Caco-2 (cell line): ENCODE data around the gene SHROOM3. TPM values are rescaled to one million over a fixed set of nuclear protein-coding genes. Genes with fewer than 3 reads are reported as not detected.
A peak's percentile ranks its signal among the peaks of the same experiment; 100 is the strongest.

Experiments used
- BruUV-seq: library from RNA; stranded (reverse); fragments of 400-500 nt; replicated peaks from 2 replicates; lab custom pipeline; 2021; lab: Mats Ljungman, UMichigan
- CTCF ChIA-PET: fragments of 300-600 bp; sonication (Branson Sonifier 250); formaldehyde crosslinking; loops from one replicate; lab custom pipeline; 2022; ENCODE audit warnings: antibody characterized with exemption; lab: Charles Lee
- POLR2A ChIA-PET: fragments of 300-600 bp; sonication (Branson Sonifier 250); formaldehyde crosslinking; loops from one replicate; lab custom pipeline; 2022; ENCODE audit warnings: antibody characterized with exemption; lab: Charles Lee
- DNase-seq, 2 experiments: peaks; one replicate each; pipeline versions ENCODE4 v3.0.0 to v3.0.0-alpha.2; 2020 to 2022
- H3K27me3 ChIP-seq: replicated peaks from 2 replicates; pipeline ENCODE4 v1.6.0; 2011; ENCODE audit warnings: low read length; ENCODE audit not compliant: control insufficient read depth, insufficient read depth
- H3K36me3 ChIP-seq: 2 replicates; pipeline ENCODE4 v1.5.1; 2011; ENCODE audit warnings: low read length; ENCODE audit not compliant: control insufficient read depth, insufficient read depth
- H3K4me1 ChIP-seq: fragments of 250-450 bp; sonication (Bioruptor Pico); 2 replicates; pipeline ENCODE4 v1.5.1; 2020; ENCODE audit warnings: mild to moderate bottlenecking
- H3K4me3 ChIP-seq: 2 replicates; pipeline ENCODE4 v1.5.1; 2011; ENCODE audit warnings: low read depth, mild to moderate bottlenecking, control low read depth, low read length
- H3K9me3 ChIP-seq: fragments of 250-450 bp; sonication (Bioruptor Pico); 2 replicates; pipeline ENCODE4 v1.5.1; 2020; ENCODE audit warnings: mild to moderate bottlenecking, moderate library complexity
- H3K27ac Mint-ChIP-seq: one replicate; pipeline ENCODE4 v1.8.0; 2022; ENCODE audit warnings: mixed read lengths; ENCODE audit not compliant: unreplicated experiment
- H3K27me3 Mint-ChIP-seq: one replicate; pipeline ENCODE4 v1.8.0; 2022; ENCODE audit warnings: mixed read lengths; ENCODE audit not compliant: insufficient read depth, unreplicated experiment
- H3K36me3 Mint-ChIP-seq: one replicate; pipeline ENCODE4 v1.8.0; 2022; ENCODE audit warnings: mild to moderate bottlenecking, mixed read lengths; ENCODE audit not compliant: insufficient read depth, unreplicated experiment
- H3K4me1 Mint-ChIP-seq: one replicate; pipeline ENCODE4 v1.8.0; 2022; ENCODE audit warnings: low read depth, mixed read lengths; ENCODE audit not compliant: unreplicated experiment
- H3K4me3 Mint-ChIP-seq: one replicate; pipeline ENCODE4 v1.8.0; 2022; ENCODE audit warnings: mild to moderate bottlenecking, moderate library complexity, mixed read lengths; ENCODE audit not compliant: unreplicated experiment
- H3K9me3 Mint-ChIP-seq: one replicate; pipeline ENCODE4 v1.8.0; 2022; ENCODE audit warnings: mixed read lengths; ENCODE audit not compliant: unreplicated experiment
- intact Hi-C: fragments of 100-400 bp; cut with micrococcal nuclease; formaldehyde crosslinking; loops from one replicate; pipeline ENCODE4 v1.10.0; 2022; ENCODE audit not compliant: unreplicated experiment
- total RNA-seq: library from RNA; stranded (reverse); gene quantifications from 2 replicates; pipeline ENCODE4 v1.2.3, GENCODE V29; 2022
- TF ChIP-seq, protein P1 (sequence below), 2 experiments: fragments of 200-600 bp in 1 of 2; IDR thresholded peaks; 1 replicate in 1 of 2; 2 replicates in 1 of 2; pipeline versions ENCODE4 v1.5.1 to v1.8.0; 2011 to 2022; ENCODE audit warnings: antibody characterized with exemption in 1 of 2, control low read depth in 1 of 2, inconsistent platforms in 1 of 2, low read depth in 1 of 2, low read length in 1 of 2, mild to moderate bottlenecking in 1 of 2, moderate library complexity in 1 of 2; ENCODE audit not compliant: insufficient read depth in 1 of 2, severe bottlenecking in 1 of 2, unreplicated experiment in 1 of 2

Gene SHROOM3
- total RNA-seq, 1 experiment from 2014 or later, result 16.3 TPM

DNA sequence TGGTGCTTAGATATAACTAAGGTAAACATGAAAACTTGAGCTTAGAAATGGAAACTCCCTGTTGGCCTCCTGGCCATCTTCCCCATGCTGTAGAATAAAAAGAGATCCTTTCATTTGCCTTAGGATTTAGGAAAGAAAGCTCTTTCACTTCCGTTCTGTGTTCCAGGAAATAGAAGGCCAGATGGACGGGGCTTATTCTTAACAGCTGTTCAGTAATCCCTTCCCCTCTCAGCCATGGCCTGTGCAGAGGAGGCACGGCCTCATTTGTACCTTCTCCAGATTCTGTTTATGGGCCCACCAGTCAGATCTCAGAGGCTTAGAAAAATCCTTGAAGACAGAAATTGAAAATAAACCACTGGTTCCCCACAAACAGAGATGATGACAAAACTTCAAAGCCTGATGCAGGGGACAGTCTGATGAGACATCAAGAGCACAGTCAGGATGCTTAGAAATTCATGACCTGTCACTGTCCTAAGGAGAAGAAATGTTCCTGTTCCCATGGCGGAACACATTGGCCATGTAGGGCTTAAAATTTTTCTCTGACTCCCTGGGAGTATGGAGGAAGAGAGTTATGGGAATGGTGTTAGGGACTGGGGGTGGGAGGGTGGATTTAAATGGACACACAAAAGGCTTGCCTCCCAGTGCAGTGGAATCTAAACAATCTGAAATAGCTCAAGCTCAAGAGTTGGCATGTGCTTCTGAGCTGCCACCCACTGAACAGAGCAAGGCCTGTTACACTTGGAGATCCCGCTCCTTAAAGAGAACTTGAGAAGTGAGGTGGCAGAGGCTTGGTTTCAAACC is 274.1 kb downstream of the SHROOM3 start:
- no peaks in the 10 kb centered on the region for H3K27me3 ChIP-seq
- H3K36me3 ChIP-seq, result peaks cover 1% of the 10 kb centered on the region
- H3K9me3 ChIP-seq, result no peaks in the 10 kb centered on the region
- intact Hi-C loops, result no loop called here
- no peak overlapping the region for H3K4me3 ChIP-seq
- ChIA-PET CTCF (no interaction called here), POLR2A (no interaction called here)
- no peak for DNase-seq
- BruUV-seq, result no TSS peak
- H3K27me3 Mint-ChIP-seq, result no peaks in the 10 kb centered on the region
- peaks cover 33% of the 10 kb centered on the region for H3K4me1 Mint-ChIP-seq
- peaks cover 34% of the 10 kb centered on the region for H3K36me3 Mint-ChIP-seq
- H3K9me3 Mint-ChIP-seq, result no peaks in the 10 kb centered on the region
- H3K27ac Mint-ChIP-seq, result no peak overlapping the region
- no peak overlapping the region for H3K4me3 Mint-ChIP-seq
- peaks cover 38% of the 10 kb centered on the region for H3K4me1 ChIP-seq
- TF ChIP-seq, protein P1, sequence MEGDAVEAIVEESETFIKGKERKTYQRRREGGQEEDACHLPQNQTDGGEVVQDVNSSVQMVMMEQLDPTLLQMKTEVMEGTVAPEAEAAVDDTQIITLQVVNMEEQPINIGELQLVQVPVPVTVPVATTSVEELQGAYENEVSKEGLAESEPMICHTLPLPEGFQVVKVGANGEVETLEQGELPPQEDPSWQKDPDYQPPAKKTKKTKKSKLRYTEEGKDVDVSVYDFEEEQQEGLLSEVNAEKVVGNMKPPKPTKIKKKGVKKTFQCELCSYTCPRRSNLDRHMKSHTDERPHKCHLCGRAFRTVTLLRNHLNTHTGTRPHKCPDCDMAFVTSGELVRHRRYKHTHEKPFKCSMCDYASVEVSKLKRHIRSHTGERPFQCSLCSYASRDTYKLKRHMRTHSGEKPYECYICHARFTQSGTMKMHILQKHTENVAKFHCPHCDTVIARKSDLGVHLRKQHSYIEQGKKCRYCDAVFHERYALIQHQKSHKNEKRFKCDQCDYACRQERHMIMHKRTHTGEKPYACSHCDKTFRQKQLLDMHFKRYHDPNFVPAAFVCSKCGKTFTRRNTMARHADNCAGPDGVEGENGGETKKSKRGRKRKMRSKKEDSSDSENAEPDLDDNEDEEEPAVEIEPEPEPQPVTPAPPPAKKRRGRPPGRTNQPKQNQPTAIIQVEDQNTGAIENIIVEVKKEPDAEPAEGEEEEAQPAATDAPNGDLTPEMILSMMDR (IDR thresholded peaks at IDR 0.05; ENCODE audit: insufficient read depth in 1 of 2, low read depth in 1 of 2, low read length in 1 of 2, severe bottlenecking in 1 of 2, unreplicated experiment in 1 of 2), result no peak

- no peaks in the 10 kb centered on the region for H3K9me3 Mint-ChIP-seq
- POLR2A ChIA-PET, result no interaction called here
These were observed 274.7 kb downstream of the SHROOM3 start for GRCh38 chr4:76709772-76710090.

DNA sequence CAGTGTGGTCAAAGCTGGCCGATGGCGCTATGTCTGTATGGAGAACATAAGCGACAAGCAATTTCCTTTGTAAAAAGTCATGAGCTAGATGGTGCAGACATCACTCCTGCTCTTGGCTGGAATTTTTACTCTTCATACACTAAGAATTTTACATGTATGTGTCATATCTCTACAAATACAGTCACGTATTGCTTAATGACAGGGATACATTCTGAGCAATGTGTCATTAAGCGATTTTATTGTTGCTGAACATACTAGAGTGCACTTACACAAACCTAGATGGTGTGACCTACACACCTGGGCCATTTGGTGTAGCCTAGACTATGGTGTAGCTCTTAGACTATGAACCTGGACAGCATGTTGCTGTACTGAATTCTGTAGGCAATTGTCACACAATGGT is 277.5 kb downstream of the SHROOM3 start:
- Mint-ChIP-seq H3K4me3 (no peak overlapping the region), H3K9me3 (no peaks in the 10 kb centered on the region), H3K27me3 (no peaks in the 10 kb centered on the region), H3K27ac (no peak overlapping the region), H3K4me1 (peaks cover 29% of the 10 kb centered on the region), H3K36me3 (peaks cover 26% of the 10 kb centered on the region)
- H3K9me3 ChIP-seq, result no peaks in the 10 kb centered on the region
- TF ChIP-seq, protein P1 (IDR thresholded peaks at IDR 0.05; ENCODE audit: insufficient read depth in 1 of 2, low read depth in 1 of 2, low read length in 1 of 2, severe bottlenecking in 1 of 2, unreplicated experiment in 1 of 2), result no peak
- no peak overlapping the region for H3K4me3 ChIP-seq
- ChIA-PET CTCF (no interaction called here), POLR2A (no interaction called here)
- BruUV-seq, result TSS peak; percentile 4
- intact Hi-C loops, result no loop called here
- no peaks in the 10 kb centered on the region for H3K27me3 ChIP-seq
- H3K36me3 ChIP-seq, result peaks cover 1% of the 10 kb centered on the region
- peaks cover 24% of the 10 kb centered on the region for H3K4me1 ChIP-seq
- DNase-seq, result no peak

More at GRCh38 chr4:76709772-76710090, 274.7 kb downstream of the SHROOM3 start:
- no peak for DNase-seq
- Mint-ChIP-seq H3K4me3 (no peak overlapping the region), H3K27me3 (no peaks in the 10 kb centered on the region), H3K36me3 (peaks cover 34% of the 10 kb centered on the region), H3K27ac (no peak overlapping the region), H3K4me1 (peaks cover 29% of the 10 kb centered on the region)
- BruUV-seq, result no TSS peak
- intact Hi-C loops, result no loop called here
- Histone ChIP-seq H3K4me1 (peaks cover 38% of the 10 kb centered on the region), H3K4me3 (no peak overlapping the region), H3K9me3 (no peaks in the 10 kb centered on the region), H3K36me3 (peaks cover 1% of the 10 kb centered on the region), H3K27me3 (no peaks in the 10 kb centered on the region)
- TF ChIP-seq, protein P1 (IDR thresholded peaks at IDR 0.05; ENCODE audit: insufficient read depth in 1 of 2, low read depth in 1 of 2, low read length in 1 of 2, severe bottlenecking in 1 of 2, unreplicated experiment in 1 of 2), result no peak
- CTCF ChIA-PET, result no interaction called here
